ENCODE results near the gene ITPRIPL1.

Gene ITPRIPL1

DNA sequence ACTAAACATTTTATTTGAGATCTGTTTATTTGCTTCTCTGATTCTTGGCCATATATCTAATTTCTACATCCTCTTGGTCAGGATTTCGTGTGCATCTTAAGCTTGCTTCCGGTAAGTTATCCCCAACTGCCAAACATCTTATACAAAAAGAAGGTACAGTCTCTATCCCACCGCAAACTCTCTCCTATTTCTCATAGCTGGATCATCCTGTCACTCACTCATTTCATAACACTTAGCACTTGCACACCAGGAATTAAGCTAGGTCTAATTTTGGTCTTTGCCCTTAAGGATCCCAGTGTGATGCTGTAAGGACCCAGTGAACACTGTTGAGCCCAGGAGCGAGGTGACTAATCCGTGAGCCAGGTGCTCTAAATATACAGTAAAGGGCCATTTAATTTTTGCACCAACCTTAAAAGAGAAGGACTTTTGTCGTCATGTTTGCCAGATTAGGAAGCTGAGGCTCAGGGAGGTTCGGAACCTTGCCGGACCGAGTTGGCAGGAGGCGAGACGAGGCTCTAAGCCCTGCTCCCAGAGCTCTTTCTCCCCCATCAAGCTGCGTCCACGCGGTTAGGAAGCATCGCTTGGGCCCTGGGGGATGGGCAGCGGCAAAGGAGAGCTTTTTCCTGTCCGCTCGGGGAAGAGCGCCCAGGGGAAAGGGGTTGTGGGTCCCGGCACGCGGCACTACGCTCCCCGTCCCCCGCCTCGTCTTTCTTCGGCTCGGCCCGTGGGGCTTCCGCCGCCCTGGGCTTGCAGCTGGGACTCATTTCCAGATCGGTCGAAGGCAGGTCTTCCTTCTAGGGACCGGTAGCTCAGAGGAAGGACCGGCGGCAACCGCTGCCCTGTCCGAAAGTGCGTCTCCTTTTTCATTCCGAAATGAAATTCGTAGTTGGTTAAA lies 4.1 kb upstream of the ITPRIPL1 start:
- DNase-seq (ENCODE audit: low read depth in 2 of 2) = peak; percentile 29 to 34
- H3K4me3 ChIP-seq (replicated peaks in 1 of 2; ENCODE audit: low read depth in 2 of 2, low read length in 2 of 2) = peak overlapping the region; percentile 55 to 63
- TF ChIP-seq, protein P1, sequence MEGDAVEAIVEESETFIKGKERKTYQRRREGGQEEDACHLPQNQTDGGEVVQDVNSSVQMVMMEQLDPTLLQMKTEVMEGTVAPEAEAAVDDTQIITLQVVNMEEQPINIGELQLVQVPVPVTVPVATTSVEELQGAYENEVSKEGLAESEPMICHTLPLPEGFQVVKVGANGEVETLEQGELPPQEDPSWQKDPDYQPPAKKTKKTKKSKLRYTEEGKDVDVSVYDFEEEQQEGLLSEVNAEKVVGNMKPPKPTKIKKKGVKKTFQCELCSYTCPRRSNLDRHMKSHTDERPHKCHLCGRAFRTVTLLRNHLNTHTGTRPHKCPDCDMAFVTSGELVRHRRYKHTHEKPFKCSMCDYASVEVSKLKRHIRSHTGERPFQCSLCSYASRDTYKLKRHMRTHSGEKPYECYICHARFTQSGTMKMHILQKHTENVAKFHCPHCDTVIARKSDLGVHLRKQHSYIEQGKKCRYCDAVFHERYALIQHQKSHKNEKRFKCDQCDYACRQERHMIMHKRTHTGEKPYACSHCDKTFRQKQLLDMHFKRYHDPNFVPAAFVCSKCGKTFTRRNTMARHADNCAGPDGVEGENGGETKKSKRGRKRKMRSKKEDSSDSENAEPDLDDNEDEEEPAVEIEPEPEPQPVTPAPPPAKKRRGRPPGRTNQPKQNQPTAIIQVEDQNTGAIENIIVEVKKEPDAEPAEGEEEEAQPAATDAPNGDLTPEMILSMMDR (IDR thresholded peaks at IDR 0.05; ENCODE audit: low read depth, low read length) = no peak

DNA sequence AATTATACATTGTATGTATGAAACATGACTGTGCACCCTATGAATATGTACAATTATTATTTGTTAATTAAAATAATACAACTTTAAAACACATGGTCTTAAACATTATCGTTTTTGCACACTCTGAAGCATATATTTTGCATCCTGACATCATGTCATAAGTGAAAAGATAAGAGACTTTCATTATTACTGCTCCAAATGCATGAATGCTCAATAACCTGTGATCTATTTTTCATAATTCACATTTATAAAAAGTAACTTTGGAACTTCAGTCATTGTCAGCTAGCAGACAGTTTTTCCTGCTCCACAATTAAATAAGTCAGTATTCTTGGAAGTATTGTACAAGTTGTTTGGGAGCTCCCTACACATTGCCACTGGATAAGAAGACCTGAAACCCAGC lies 1.3 kb upstream of the ITPRIPL1 start:
- TF ChIP-seq, protein P1 (IDR thresholded peaks at IDR 0.05; ENCODE audit: low read depth, low read length) = no peak
- H3K4me3 ChIP-seq (replicated peaks in 1 of 2; ENCODE audit: low read depth in 2 of 2, low read length in 2 of 2) = no peak overlapping the region
- no peak for DNase-seq (ENCODE audit: low read depth in 2 of 2)

DNA sequence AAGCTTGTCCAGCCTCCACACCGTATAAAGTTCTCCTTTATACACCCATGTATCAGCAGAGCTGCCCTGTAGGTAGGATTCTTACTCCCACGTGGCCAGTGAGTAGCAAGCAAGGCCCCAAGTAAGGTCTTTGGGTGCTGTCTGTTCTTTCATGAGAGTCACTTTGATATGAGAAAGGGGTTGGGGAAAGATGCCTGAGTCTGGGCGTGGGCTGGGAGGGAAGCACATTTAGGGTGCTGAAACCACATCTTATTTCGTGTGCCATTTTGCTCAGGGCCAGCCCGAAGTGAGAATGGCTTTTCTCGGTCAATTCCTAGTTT lies 436 bp upstream of the ITPRIPL1 start:
- no peak for DNase-seq (ENCODE audit: low read depth in 2 of 2)

DNA sequence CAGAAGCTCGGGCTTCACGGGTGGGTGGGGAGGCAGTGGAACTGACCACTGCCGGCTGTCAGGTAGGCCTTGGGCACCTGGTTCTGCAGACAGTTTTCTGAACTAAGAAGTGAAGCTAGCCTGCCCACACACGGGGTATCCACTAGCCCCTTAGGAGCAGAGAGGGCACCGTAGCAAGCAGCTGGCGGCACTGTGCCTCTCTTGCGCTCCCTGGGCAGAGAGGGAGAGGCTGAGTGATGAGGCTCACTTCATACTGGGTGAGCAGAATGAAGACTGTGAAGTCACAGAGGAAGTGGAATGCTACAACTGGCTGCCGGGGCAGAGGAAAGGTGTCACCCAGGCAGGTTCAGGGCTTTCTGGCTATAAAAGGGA lies 753 bp downstream of the ITPRIPL1 start:
- DNase-seq (ENCODE audit: low read depth in 2 of 2) = no peak
- TF ChIP-seq, protein P1 (IDR thresholded peaks at IDR 0.05; ENCODE audit: low read depth, low read length) = no peak
- peak overlapping the region in 1 of 2 donors; percentile 50 for H3K4me3 ChIP-seq (replicated peaks in 1 of 2; ENCODE audit: low read depth in 2 of 2, low read length in 2 of 2)

More for the DNA sequence above, 436 bp upstream of the ITPRIPL1 start:
- peak overlapping the region; percentile 46 to 50 for H3K4me3 ChIP-seq (replicated peaks in 1 of 2; ENCODE audit: low read depth in 2 of 2, low read length in 2 of 2)
- TF ChIP-seq, protein P1 (IDR thresholded peaks at IDR 0.05; ENCODE audit: low read depth, low read length) = no peak

DNA sequence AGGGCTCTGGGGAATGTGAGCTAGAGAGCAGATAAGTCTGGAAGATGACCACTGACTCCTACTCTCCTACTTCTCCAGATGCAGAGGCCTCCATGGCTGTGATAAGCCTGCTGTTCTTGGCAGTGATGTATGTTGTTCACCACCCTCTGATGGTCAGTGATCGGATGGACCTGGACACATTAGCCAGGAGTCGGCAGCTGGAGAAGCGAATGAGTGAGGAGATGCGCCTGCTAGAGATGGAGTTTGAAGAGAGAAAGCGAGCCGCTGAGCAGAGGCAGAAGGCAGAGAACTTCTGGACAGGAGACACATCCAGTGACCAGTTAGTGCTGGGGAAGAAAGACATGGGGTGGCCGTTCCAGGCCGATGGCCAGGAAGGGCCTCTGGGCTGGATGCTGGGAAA lies 1.4 kb downstream of the ITPRIPL1 start:
- no peak overlapping the region for H3K4me3 ChIP-seq (replicated peaks in 1 of 2; ENCODE audit: low read depth in 2 of 2, low read length in 2 of 2)
- DNase-seq (ENCODE audit: low read depth in 2 of 2) = no peak
- TF ChIP-seq, protein P1 (IDR thresholded peaks at IDR 0.05; ENCODE audit: low read depth, low read length) = no peak

DNA sequence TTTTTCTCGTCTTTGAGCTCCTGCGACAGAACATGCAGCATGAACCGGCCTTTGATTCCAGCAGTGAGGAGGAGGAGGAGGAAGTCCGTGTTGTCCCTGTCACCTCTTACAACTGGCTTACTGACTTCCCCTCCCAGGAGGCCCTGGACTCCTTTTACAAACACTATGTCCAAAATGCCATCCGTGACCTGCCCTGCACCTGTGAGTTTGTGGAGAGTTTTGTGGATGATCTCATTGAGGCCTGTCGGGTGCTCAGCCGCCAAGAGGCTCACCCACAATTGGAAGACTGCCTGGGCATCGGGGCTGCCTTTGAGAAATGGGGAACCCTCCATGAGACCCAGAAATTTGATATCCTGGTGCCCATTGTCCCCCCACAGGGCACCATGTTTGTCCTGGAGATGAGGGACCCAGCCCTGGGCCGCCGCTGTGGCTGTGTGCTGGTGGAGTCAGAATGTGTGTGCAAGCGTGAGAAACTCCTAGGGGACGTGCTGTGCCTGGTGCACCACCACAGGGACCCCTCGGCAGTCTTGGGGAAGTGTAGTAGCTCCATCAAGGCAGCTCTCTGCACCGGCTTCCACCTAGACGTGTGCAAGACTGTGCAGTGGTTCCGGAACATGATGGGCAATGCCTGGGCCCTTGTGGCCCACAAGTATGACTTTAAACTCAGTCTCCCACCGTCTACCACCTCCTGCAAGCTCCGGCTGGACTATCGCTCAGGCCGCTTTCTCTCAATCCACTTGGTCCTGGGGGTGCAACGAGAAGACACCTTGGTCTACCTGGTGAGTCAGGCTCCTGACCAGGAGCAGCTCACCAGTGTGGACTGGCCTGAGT lies 2.1 kb downstream of the ITPRIPL1 start:
- DNase-seq (ENCODE audit: low read depth in 2 of 2) = no peak
- H3K4me3 ChIP-seq (replicated peaks in 1 of 2; ENCODE audit: low read depth in 2 of 2, low read length in 2 of 2) = no peak overlapping the region
- TF ChIP-seq, protein P1 (IDR thresholded peaks at IDR 0.05; ENCODE audit: low read depth, low read length) = no peak
